VCaP (cell line): ENCODE measurements around the gene BTBD19.
"Not testable (repeated sequence)": the region's sequence is repeated elsewhere in the genome, so short reads cannot be mapped to it uniquely, and the experiment has no call there.

Source experiments
- H3K27ac ChIP-seq: fragments of 450-650 bp; 2 replicates; pipeline ENCODE4 v1.5.1; 2017
- TF ChIP-seq, protein P1 (sequence below): fragments of 450-650 bp; conservative IDR thresholded peaks from 2 replicates; pipeline ENCODE4 v1.5.1; 2017; ENCODE audit warnings: mild to moderate bottlenecking, moderate library complexity

BTBD19 gene

DNA sequence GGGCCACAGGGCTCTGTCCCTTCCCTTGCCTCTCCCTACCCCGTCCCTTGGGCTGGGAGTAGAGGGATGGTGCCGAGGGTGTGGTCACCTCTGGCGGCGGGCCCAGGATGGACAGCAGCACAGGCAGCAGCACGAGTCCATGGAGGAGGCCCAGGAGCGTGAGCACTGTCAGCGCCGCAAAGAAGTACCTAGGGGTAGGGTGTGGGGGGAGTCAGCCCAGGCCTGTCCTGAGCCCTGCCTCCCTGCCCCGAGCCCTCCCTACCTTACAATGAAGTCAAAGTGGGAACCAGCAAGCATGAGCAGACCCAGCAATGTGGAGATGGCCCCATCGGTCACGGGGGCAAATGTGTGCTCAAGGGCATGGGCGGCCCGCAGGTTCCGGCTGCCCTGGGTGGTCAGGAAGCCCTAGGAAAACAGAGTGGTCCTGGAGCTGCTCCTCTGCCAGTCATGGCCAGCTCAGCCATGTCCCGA, 14.7 kb downstream of the BTBD19 start:
- no peak overlapping the region for H3K27ac ChIP-seq
- TF ChIP-seq, protein P1, sequence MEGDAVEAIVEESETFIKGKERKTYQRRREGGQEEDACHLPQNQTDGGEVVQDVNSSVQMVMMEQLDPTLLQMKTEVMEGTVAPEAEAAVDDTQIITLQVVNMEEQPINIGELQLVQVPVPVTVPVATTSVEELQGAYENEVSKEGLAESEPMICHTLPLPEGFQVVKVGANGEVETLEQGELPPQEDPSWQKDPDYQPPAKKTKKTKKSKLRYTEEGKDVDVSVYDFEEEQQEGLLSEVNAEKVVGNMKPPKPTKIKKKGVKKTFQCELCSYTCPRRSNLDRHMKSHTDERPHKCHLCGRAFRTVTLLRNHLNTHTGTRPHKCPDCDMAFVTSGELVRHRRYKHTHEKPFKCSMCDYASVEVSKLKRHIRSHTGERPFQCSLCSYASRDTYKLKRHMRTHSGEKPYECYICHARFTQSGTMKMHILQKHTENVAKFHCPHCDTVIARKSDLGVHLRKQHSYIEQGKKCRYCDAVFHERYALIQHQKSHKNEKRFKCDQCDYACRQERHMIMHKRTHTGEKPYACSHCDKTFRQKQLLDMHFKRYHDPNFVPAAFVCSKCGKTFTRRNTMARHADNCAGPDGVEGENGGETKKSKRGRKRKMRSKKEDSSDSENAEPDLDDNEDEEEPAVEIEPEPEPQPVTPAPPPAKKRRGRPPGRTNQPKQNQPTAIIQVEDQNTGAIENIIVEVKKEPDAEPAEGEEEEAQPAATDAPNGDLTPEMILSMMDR = no peak

DNA sequence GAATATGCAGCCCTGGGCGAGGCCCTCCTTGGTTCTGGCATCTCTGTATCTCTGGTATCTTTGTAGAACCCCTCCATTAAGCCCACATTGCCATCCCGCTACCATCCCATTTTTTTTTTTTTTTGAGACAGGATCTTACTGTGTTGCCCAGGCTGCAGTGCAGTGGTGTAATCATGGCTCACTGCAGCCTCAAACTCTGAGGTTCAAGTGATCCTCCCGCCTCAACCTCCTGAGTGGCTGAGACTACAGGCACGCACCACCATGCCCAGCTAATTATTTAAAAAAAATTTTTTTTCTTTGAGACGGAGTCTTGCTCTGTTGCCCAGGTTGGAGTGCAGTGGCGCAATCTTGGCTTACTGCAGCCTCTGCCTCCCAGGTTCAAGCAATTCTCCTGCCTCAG, 16.1 kb downstream of the BTBD19 start:
- not testable (repeated sequence) for H3K27ac ChIP-seq

DNA sequence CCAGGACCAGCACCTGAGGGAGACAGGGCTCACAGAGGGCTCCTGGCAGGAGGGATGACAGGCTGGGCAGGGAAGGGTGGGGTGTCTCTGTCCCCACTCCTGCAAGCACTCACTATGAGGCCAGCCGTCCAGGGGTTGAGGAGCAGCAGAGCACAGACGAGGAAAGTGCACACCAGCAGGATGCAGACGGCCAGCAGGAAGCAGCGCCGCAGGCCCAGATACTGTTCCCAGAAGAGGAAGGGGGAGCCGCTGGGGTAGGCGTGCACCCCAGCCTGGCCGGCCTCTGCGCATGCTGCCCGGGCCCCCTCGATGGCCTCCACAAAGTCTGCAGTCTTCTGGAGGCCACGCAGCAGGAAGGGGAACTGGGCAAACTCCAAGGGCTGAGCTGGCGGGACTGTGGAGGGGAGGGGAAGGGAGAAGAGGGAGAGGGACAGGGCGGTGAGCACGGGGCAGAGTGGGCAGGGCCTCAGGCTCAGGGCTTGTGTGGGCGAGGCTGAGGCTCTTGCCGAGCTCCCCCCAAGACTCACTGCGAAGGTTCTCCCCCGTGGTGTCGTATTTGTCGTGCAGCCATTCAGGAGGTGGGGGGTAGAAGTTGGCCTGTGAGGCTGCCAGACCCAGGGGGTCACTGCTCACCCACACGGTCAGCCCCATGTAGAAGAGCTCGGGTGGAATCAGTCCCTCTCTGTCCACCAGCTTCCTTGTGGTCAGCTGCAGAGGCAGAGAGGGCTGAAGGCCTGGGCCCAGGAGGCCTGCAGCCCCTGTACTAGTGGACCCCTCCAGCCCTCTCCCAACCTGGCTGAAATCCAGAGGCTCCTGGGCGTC, 18.3 kb downstream of the BTBD19 start:
- H3K27ac ChIP-seq = no peak overlapping the region
- TF ChIP-seq, protein P1 = no peak

DNA sequence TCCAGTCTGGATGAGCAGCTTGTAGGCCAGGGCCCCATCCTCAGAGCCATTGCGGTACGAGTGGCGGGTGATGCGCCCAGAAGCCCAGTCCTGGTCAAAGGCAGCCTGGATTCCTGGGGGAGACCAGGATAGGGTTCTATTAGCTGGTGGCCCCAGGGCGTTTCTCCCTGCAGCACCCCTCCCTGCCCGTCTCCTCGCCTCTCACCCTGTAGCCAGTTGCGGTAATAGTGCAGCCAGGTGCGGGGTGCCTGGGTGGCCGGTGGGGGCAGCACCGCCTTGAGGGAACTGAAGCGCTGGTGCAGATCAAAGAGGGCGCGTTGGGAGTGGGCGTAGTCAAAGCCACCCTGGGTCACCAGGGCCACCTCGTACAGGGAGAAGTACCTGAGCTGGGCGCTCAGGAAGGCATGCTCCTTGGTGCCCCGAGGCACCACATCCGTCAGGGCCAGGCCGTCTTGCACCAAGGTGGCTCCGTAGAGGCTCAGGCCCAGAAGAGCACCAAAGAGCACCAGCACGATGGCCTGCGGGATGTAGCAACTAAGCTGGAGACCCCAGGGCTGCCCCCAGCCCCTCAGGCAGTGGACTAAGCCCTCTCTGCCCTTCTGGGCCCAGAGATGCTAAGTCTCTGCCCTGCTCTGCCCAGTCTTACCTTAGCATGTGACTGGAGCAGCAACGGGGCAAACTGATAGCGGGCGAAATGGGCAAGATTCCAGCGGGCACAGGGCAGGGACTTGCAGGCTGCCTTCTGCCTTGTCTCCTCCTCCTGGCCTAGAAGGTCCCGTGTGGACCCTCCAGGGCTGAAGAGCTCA, 19.1 kb downstream of the BTBD19 start:
- TF ChIP-seq, protein P1 = no peak
- no peak overlapping the region for H3K27ac ChIP-seq

DNA sequence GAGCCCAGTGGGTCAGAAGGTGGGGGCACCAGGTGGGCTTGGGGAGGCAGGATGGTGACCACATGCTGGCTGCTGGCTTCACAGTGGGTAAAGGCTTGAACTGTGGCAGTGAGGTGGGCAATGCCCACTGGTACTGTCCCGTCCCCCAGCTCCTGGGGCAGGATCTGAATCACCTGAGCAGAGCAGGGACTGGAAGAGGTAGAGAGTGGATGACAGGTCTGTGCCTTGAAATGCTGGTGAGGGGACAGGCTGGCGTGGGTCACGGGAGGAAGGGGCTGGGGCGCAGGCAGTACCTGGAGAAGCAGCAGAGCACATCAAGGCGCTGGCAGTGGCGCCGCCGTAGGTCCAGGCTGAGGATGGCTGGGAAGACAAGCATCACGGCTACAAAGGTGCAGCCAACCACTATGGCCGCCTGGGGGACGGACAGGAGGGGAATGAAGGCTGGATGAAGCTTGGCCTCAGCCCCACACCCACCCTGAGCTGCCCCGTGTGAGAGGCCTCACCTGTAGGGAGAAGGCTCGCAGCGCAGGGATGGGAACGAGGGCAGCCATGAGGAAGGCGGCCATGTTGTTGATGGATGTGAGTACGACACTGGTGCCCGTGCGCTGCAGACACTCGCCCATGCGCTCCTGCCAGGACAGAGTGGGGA, 19.8 kb downstream of the BTBD19 start:
- TF ChIP-seq, protein P1 = no peak
- no peak overlapping the region for H3K27ac ChIP-seq

DNA sequence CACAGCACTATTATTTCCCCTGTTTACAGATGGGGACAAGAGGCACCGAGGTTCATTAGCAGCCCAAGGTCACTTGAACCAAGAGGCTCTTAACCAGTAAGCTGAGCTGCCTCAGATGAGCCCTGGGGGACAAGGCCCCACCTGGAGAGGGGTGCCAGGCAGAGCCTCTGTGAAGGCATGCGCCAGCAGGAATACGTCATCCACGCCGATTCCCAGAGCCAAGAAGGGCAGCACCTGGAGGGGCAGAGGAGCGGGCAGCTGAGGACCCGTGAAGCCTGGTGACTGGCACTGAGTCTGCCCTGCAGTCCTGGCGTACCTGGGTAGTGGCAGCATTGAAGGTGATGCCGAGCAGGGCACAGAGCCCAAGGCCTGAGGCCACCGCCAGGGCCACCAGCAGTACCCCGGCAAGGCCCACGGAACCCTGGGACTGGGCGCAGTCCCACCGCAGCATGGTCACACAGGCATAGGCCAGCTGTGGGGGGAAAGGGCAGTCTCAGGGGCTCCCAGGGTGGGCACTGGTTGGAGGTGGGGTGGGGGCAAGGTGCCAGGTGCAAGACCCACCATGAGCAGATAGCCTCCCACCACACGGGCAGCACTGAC, 20.6 kb downstream of the BTBD19 start:
- H3K27ac ChIP-seq = no peak overlapping the region

More for the DNA sequence above, 20.6 kb downstream of the BTBD19 start:
- TF ChIP-seq, protein P1 = no peak
